IPS-15b (cell line): ENCODE results near the gene SLC26A1.

Experiments
- H3K27me3 ChIP-seq: one replicate; pipeline ENCODE4 v1.6.1; 2013; ENCODE audit warnings: low read length; ENCODE audit not compliant: control insufficient read depth, insufficient read depth
- H3K36me3 ChIP-seq: one replicate; pipeline ENCODE4 v1.6.1; 2013; ENCODE audit warnings: low read length; ENCODE audit not compliant: control insufficient read depth, insufficient read depth
- H3K4me1 ChIP-seq: one replicate; pipeline ENCODE4 v1.6.1; 2013; ENCODE audit warnings: mild to moderate bottlenecking, low read length; ENCODE audit not compliant: control insufficient read depth, insufficient read depth
- H3K4me3 ChIP-seq: one replicate; pipeline ENCODE4 v1.5.1; 2013; ENCODE audit warnings: low read depth, low read length
- H3K9ac ChIP-seq: one replicate; pipeline ENCODE4 v1.6.1; 2013; ENCODE audit warnings: low read depth, mild to moderate bottlenecking, low read length
- H3K9me3 ChIP-seq: one replicate; pipeline ENCODE4 v1.6.1; 2013; ENCODE audit warnings: mild to moderate bottlenecking, low read length; ENCODE audit not compliant: control insufficient read depth, insufficient read depth

Gene SLC26A1

GRCh38 chr4:993111-994029 is at the start of gene SLC26A1:
SLC26A1 (minus strand) TSS chr4:993404; CDS start chr4:991703, 1,701 bp downstream.
- Histone ChIP-seq H3K4me1 (no peaks in the 10 kb centered on the region), H3K4me3 (no peak within 1 kb of the TSS), H3K36me3 (peaks cover 3% of the 10 kb centered on the region), H3K9ac (no peak within 1 kb of the TSS), H3K9me3 (no peaks in the 10 kb centered on the region), H3K27me3 (peaks cover 21% of the 10 kb centered on the region)

- Histone ChIP-seq H3K27me3 (peaks cover 9% of the 10 kb centered on the region), H3K36me3 (no peaks in the 10 kb centered on the region), H3K4me1 (peaks cover 3% of the 10 kb centered on the region), H3K9me3 (no peaks in the 10 kb centered on the region), H3K9ac (no peak overlapping the region), H3K4me3 (no peak overlapping the region)
Observed at GRCh38 chr4:1042352-1043055, 49.3 kb upstream of the SLC26A1 start.

- Histone ChIP-seq H3K36me3 (no peaks in the 10 kb centered on the region), H3K4me1 (peaks cover 3% of the 10 kb centered on the region), H3K27me3 (peaks cover 8% of the 10 kb centered on the region), H3K9me3 (no peaks in the 10 kb centered on the region), H3K9ac (peak overlapping the region; percentile 16), H3K4me3 (no peak overlapping the region)
Observed at GRCh38 chr4:1041936-1042330, 48.7 kb upstream of the SLC26A1 start.

GRCh38 chr4:1041147-1041935 is 48.1 kb upstream of the SLC26A1 start:
- no peaks in the 10 kb centered on the region for H3K36me3 ChIP-seq
- peaks cover 7% of the 10 kb centered on the region for H3K27me3 ChIP-seq
- H3K4me3 ChIP-seq = no peak overlapping the region
- H3K9me3 ChIP-seq = no peaks in the 10 kb centered on the region
- H3K4me1 ChIP-seq = peaks cover 3% of the 10 kb centered on the region
- peak overlapping the region; percentile 16 for H3K9ac ChIP-seq

- Histone ChIP-seq H3K9me3 (no peaks in the 10 kb centered on the region), H3K4me3 (peak overlapping the region; percentile 2), H3K36me3 (no peaks in the 10 kb centered on the region), H3K4me1 (peaks cover 3% of the 10 kb centered on the region), H3K27me3 (peaks cover 7% of the 10 kb centered on the region), H3K9ac (no peak overlapping the region)
Observed at GRCh38 chr4:1040344-1041146, 47.3 kb upstream of the SLC26A1 start.

GRCh38 chr4:1039493-1040343 is 46.5 kb upstream of the SLC26A1 start:
- Histone ChIP-seq H3K27me3 (peaks cover 4% of the 10 kb centered on the region), H3K9me3 (no peaks in the 10 kb centered on the region), H3K9ac (no peak overlapping the region), H3K4me1 (peaks cover 3% of the 10 kb centered on the region), H3K36me3 (no peaks in the 10 kb centered on the region), H3K4me3 (peak overlapping the region; percentile 2)

- Histone ChIP-seq H3K9ac (no peak overlapping the region), H3K9me3 (no peaks in the 10 kb centered on the region), H3K36me3 (no peaks in the 10 kb centered on the region), H3K4me1 (peaks cover 3% of the 10 kb centered on the region), H3K4me3 (no peak overlapping the region), H3K27me3 (no peaks in the 10 kb centered on the region)
Observed at GRCh38 chr4:1038948-1039492, 45.8 kb upstream of the SLC26A1 start.

GRCh38 chr4:1036976-1037810 is 44.0 kb upstream of the SLC26A1 start:
- Histone ChIP-seq H3K9me3 (no peaks in the 10 kb centered on the region), H3K4me1 (peaks cover 3% of the 10 kb centered on the region), H3K9ac (no peak overlapping the region), H3K4me3 (no peak overlapping the region), H3K36me3 (no peaks in the 10 kb centered on the region), H3K27me3 (no peaks in the 10 kb centered on the region)

- Histone ChIP-seq H3K4me1 (no peaks in the 10 kb centered on the region), H3K9ac (no peak overlapping the region), H3K4me3 (no peak overlapping the region), H3K27me3 (no peaks in the 10 kb centered on the region), H3K9me3 (no peaks in the 10 kb centered on the region), H3K36me3 (no peaks in the 10 kb centered on the region)
Observed at GRCh38 chr4:1036095-1036494, 42.9 kb upstream of the SLC26A1 start.

GRCh38 chr4:1035510-1035909 is 42.3 kb upstream of the SLC26A1 start:
- no peak overlapping the region for H3K9ac ChIP-seq
- no peaks in the 10 kb centered on the region for H3K4me1 ChIP-seq
- no peaks in the 10 kb centered on the region for H3K27me3 ChIP-seq

More at GRCh38 chr4:1035510-1035909, 42.3 kb upstream of the SLC26A1 start:
- Histone ChIP-seq H3K4me3 (no peak overlapping the region), H3K36me3 (no peaks in the 10 kb centered on the region), H3K9me3 (no peaks in the 10 kb centered on the region)
